ENCODE measurements around the gene BTC. TPM values are rescaled to one million over a fixed set of nuclear protein-coding genes. Genes with fewer than 3 reads are reported as not detected.

BTC gene
- total and polyA plus RNA-seq, 2 of the 13 experiments (the other 11 are each of a cell fraction or from before 2014, with no cell fraction given), result not detected

DNA sequence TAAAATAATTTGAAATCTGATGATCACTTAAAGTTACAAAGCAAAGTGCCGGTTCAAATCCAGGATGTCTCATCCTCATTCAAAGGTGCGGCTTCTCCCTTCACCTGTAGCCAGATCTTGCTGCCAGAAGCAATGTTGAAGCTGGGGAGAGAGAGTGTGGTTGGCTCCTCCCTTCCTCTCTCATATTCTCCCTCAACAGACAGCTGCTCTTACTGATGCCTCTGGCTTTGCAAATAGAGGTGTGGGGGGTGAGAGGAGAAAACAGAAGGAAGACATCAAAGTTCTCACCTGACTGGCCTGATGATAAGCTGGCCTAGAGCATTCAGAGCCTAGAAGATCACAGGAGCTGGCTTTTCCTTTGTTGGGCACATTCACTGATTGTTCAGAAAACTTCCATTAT is 28.3 kb upstream of the BTC start:
- ChIA-PET CTCF (ENCODE audit: low intra/inter-chr PET ratio, low total read pairs) (no interaction called here), POLR2A (no interaction called here)
- H3K4me2 ChIP-seq (ENCODE audit: low read depth, low read length), result no peak overlapping the region
- intact Hi-C loops (cut with micrococcal nuclease; ENCODE audit: unreplicated experiment) (no loop called here), in situ Hi-C loops (cut with HindIII; ENCODE audit: extremely low pct_ligation_motif_present, low pct_unique_long_range_greater_than_20kb) (no loop called here)
- H3K79me2 ChIP-seq (ENCODE audit: insufficient read depth, low read length), result no peaks in the 10 kb centered on the region
- no peaks in the 10 kb centered on the region for H3K9me3 ChIP-seq (ENCODE audit: low read length)
- H3K27me3 ChIP-seq (ENCODE audit: control insufficient read depth in 1 of 2, insufficient read depth in 2 of 2, low read length in 2 of 2), result no peaks in the 10 kb centered on the region
- H3K4me1 ChIP-seq (ENCODE audit: insufficient read depth, low read length), result no peaks in the 10 kb centered on the region
- no peak overlapping the region for H3K9ac ChIP-seq (ENCODE audit: insufficient read depth, low read depth, low read length)
- no peak overlapping the region for H3K4me3 ChIP-seq (replicated peaks in 1 of 3; ENCODE audit: insufficient read depth in 1 of 3, low read depth in 2 of 3, low read length in 3 of 3)
- TF ChIP-seq NPAS2 (CRISPR knock-in tag; IDR thresholded peaks at IDR 0.05; ENCODE audit: borderline replicate concordance) (no peak), ZNF235 (CRISPR knock-in tag; IDR thresholded peaks at IDR 0.05; ENCODE audit: borderline replicate concordance) (no peak), ZSCAN31 (CRISPR knock-in tag; IDR thresholded peaks at IDR 0.05; ENCODE audit: low read depth) (no peak), RFXAP (CRISPR knock-in tag; IDR thresholded peaks at IDR 0.05; ENCODE audit: borderline replicate concordance) (no peak), ZKSCAN5 (CRISPR knock-in tag; IDR thresholded peaks at IDR 0.05) (no peak), MYC (CRISPR knock-in tag; IDR thresholded peaks at IDR 0.05; ENCODE audit: borderline replicate concordance) (no peak), NBN (conservative IDR thresholded peaks at IDR 0.05) (no peak), SRY (CRISPR knock-in tag; IDR thresholded peaks at IDR 0.05) (no peak), MEF2D (CRISPR knock-in tag; IDR thresholded peaks at IDR 0.05) (no peak), FOXK2 (IDR thresholded peaks at IDR 0.05) (no peak)
- TF ChIP-seq, protein P1, sequence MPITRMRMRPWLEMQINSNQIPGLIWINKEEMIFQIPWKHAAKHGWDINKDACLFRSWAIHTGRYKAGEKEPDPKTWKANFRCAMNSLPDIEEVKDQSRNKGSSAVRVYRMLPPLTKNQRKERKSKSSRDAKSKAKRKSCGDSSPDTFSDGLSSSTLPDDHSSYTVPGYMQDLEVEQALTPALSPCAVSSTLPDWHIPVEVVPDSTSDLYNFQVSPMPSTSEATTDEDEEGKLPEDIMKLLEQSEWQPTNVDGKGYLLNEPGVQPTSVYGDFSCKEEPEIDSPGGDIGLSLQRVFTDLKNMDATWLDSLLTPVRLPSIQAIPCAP (CRISPR knock-in tag; IDR thresholded peaks at IDR 0.05; ENCODE audit: low read depth), result no peak
- TF ChIP-seq, protein P2, sequence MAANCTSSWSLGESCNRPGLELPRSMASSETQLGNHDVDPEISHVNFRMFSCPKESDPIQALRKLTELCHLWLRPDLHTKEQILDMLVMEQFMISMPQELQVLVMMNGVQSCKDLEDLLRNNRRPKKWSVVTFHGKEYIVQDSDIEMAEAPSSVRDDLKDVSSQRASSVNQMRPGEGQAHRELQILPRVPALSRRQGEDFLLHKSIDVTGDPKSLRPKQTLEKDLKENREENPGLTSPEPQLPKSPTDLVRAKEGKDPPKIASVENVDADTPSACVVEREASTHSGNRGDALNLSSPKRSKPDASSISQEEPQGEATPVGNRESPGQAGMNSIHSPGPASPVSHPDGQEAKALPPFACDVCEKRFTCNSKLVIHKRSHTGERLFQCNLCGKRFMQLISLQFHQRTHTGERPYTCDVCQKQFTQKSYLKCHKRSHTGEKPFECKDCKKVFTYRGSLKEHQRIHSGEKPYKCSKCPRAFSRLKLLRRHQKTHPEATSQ (CRISPR knock-in tag; IDR thresholded peaks at IDR 0.05; ENCODE audit: borderline replicate concordance), result no peak
- TF ChIP-seq, protein P3, sequence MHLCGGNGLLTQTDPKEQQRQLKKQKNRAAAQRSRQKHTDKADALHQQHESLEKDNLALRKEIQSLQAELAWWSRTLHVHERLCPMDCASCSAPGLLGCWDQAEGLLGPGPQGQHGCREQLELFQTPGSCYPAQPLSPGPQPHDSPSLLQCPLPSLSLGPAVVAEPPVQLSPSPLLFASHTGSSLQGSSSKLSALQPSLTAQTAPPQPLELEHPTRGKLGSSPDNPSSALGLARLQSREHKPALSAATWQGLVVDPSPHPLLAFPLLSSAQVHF (CRISPR knock-in tag; IDR thresholded peaks at IDR 0.05), result no peak
- no peaks in the 10 kb centered on the region for H3K36me3 ChIP-seq (replicated peaks in 1 of 2; ENCODE audit: control insufficient read depth in 1 of 2, insufficient read depth in 2 of 2, low read length in 2 of 2)
- no peak overlapping the region for H2AFZ ChIP-seq (ENCODE audit: low read length)
- no peaks in the 10 kb centered on the region for H4K20me1 ChIP-seq (ENCODE audit: insufficient read depth, low read length)
- no peak for ATAC-seq
- FAIRE-seq, result no peak
- no peak overlapping the region for H3K27ac ChIP-seq (ENCODE audit: extremely low read length, insufficient read depth, low read length)
- no TSS peak for BruUV-seq (replicated peaks)
- DNase-seq (ENCODE audit: low spot score), result no peak
- 55% methylated on average over 2 of the region's 2 CpGs for WGBS (ENCODE audit: low lambda C conversion rate)
